ENCODE measurements around the gene PCED1B. TPM values are rescaled to one million over a fixed set of nuclear protein-coding genes. Genes with fewer than 3 reads are reported as not detected.
"Not testable (repeated sequence)": the region's sequence is repeated elsewhere in the genome, so short reads cannot be mapped to it uniquely, and the experiment has no call there.

PCED1B gene
- total RNA-seq, 2 experiments from 2014 or later: 133 to 136 TPM

DNA sequence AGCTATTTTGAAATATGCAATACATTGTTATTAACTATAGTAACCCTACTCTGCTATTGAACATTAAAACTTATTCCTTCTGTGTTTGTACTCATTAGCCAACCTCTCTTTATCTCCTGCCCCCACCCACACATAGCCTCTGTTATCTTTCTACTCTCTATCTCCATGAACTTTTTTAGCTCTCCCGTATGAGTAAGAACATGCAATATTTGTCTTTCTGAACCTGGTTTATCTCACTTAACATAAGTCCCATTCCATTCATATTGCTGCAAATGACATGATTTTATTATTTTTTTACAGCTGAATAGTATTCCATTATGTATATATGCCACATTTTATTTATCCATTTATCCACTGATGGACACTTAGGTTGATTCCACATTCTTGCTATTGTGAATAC lies 79.4 kb downstream of the PCED1B start:
- intact Hi-C loops (cut with micrococcal nuclease): loop anchor here (5.0 kb wide), 1 partner anchor 34 kb away; no protein-coding TSS in a partner anchor
- CTCF ChIA-PET: no interaction called here

DNA sequence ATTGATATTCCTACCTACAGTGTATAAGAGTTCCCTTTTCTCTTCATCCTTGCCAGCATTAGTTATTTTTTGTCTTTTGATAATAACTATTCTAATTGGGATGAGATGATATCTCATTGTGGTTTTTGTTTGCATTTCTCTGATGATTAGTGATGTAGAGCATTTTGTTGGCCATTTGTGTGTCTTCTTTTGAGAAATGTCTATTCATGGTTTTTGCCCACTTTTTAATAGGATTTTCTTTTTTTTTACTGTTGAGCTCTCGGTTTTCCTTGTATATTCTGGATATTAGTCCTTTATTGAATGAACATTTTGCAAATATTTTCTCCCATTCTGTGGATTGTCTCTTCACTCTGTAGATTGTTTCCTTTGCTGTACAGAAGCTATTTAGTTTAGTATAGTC lies 79.9 kb downstream of the PCED1B start:
- Mint-ChIP-seq H3K27ac (no peak overlapping the region), H3K9me3 (peaks cover 14% of the 10 kb centered on the region), H3K27me3 (no peaks in the 10 kb centered on the region), H3K4me1 (ENCODE audit: low read depth) (peaks cover 43% of the 10 kb centered on the region), H3K4me3 (no peak overlapping the region), H3K36me3 (peaks cover 40% of the 10 kb centered on the region)
- intact Hi-C loops (cut with micrococcal nuclease): loop anchor here (5.0 kb wide), 1 partner anchor 33 kb away; no protein-coding TSS in a partner anchor
- DNase-seq: no peak
- ChIA-PET CTCF (no interaction called here), POLR2A (no interaction called here)

More for the DNA sequence above, 79.4 kb downstream of the PCED1B start:
- DNase-seq: no peak
- H3K27me3 Mint-ChIP-seq: no peaks in the 10 kb centered on the region
- POLR2A ChIA-PET: no interaction called here
- H3K27ac Mint-ChIP-seq: no peak overlapping the region
- no peak overlapping the region for H3K4me3 Mint-ChIP-seq
- H3K36me3 Mint-ChIP-seq: peaks cover 35% of the 10 kb centered on the region
- peaks cover 14% of the 10 kb centered on the region for H3K9me3 Mint-ChIP-seq
- H3K4me1 Mint-ChIP-seq (ENCODE audit: low read depth): peaks cover 40% of the 10 kb centered on the region

DNA sequence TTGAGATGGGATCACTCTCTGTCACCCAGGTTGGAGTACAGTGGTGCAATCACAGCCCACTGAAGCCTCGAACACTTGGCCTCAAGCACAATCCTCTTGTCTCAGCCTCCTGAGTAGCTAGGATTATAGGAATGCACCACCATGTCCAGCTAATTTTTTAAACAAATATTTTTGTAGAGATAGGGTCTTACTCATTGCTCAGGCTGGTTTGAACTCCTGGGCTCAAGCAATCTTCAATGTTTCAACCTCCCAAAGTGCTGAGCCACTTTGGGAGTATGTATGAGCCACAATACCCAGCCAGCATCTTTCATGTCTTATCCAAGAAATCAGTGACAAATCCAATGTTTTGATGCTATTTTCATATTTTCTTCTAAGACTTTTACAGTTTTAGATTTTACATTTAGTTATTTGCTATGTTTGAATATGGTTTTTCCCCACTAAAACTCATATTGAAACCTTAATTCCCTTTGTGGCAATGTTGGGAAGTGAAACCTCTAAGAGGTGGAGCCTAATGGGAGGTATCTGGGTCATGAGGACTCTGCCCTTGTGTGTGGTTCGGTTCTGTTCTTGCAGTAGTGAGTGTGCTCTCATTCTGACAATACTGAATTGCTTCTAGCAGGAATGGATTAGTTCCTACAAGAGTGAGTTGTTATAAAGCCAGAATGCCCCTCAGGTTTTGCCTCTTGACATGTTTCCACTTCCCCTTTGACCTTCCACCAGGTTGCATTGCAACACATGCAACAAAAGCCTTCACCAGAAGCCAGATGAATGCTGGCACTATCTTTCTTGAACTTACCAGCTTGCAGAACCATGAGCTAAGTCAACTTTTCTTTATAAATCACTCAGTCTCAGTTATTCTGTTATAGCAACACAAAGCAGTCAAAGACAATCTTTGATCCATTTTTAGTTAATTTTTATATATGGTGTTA lies 81.2 kb downstream of the PCED1B start:
- no peak for DNase-seq
- Mint-ChIP-seq H3K36me3 (peaks cover 41% of the 10 kb centered on the region), H3K9me3 (peaks cover 14% of the 10 kb centered on the region), H3K4me3 (no peak overlapping the region), H3K27me3 (no peaks in the 10 kb centered on the region), H3K27ac (no peak overlapping the region), H3K4me1 (ENCODE audit: low read depth) (peaks cover 38% of the 10 kb centered on the region)
- CTCF ChIA-PET: no interaction called here
- intact Hi-C loops (cut with micrococcal nuclease): no loop called here
- POLR2A ChIA-PET: no interaction called here

DNA sequence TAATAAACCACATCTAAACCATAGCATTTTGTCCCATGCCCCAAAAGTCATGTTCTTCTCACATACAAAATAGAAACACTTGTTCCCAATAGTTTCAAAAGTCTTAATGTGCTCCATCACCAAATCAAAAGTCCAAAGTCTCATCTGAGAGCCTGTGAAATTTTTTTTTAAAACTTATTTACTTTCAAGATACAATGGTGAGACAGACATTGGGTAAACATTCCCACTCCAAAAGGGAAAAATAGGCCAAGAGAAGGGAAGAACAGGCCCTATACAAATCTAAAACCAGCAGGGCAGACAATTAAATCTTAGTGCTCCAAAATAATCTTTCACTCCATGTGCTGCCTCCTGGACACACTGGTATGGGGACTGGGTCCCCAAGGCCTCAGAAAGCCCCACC lies 84.7 kb downstream of the PCED1B start:
- peaks cover 7% of the 10 kb centered on the region for H3K4me1 Mint-ChIP-seq (ENCODE audit: low read depth)
- H3K27ac Mint-ChIP-seq: no peak overlapping the region
- H3K4me3 Mint-ChIP-seq: no peak overlapping the region
- DNase-seq: no peak
- POLR2A ChIA-PET: no interaction called here
- H3K9me3 Mint-ChIP-seq: peaks cover 14% of the 10 kb centered on the region
- CTCF ChIA-PET: no interaction called here
- H3K36me3 Mint-ChIP-seq: peaks cover 54% of the 10 kb centered on the region
- no peaks in the 10 kb centered on the region for H3K27me3 Mint-ChIP-seq
- intact Hi-C loops (cut with micrococcal nuclease): no loop called here

DNA sequence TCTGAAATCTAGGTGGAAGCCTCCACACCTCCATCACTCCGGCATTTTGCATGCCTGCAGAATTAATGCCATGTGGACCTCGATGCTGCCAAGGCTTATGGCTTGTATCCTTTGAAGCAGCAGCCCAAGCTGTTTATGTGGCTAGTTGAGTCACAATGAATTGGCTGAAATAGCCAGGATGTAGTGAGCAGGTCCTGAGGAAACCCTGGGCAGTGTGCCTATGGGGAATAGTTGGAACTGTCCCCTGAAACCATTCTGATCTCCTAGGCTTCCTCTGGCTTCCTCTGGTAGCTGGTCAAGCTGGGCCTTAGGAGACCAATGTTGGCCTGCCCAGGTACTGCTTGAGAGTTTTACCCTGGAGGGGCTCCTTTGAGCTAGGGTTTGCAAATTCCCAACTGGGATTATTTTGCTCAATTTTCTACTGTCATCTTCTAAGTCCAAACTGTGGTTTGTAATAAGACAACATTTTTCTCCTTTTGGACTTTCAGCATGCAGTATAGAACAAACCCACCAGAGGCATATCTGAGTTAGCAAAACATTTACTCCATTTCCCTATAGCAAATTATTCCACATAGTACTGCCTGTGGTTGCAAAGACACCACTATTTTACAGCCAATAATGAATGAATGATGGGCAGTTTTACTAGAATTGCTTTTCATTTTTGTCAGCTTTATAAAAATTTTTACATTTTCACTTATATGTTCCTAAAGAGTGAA lies 85.5 kb downstream of the PCED1B start:
- ChIA-PET POLR2A (interaction anchor here (1.4 kb wide), 1 partner anchor 8 kb away, joined by 3 read pairs; no protein-coding TSS in a partner anchor), CTCF (interaction anchor here (1.0 to 1.5 kb wide), 4 partner anchors 9 to 143 kb away, joined by 3 to 5 read pairs (median 3); partner anchors contain the start of genes AMIGO2 and PCED1B)
- Mint-ChIP-seq H3K9me3 (peaks cover 7% of the 10 kb centered on the region), H3K27me3 (no peaks in the 10 kb centered on the region), H3K4me1 (ENCODE audit: low read depth) (peaks cover 7% of the 10 kb centered on the region), H3K36me3 (peaks cover 47% of the 10 kb centered on the region), H3K27ac (no peak overlapping the region), H3K4me3 (no peak overlapping the region)
- intact Hi-C loops (cut with micrococcal nuclease): no loop called here
- no peak for DNase-seq

DNA sequence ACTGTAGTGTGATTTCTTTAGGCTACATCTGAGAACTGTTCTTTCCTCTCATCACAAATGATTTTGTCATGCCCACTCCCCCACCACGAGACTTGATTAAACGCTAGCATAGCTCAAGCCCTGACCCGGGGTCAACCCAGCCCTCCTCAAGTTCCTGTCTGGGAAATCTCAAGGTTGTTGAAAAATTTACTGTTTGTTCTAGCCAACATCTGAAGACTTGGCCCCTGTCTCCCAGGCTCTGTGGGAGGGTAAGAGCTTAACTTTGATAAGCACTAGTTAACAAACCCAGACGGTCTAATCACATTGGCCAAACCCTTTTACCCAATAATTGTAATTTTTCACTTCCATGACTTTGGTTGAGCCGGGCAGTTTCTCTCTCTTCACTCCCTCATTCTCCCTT lies 86.5 kb downstream of the PCED1B start:
- DNase-seq: no peak
- no peak overlapping the region for H3K27ac Mint-ChIP-seq
- intact Hi-C loops (cut with micrococcal nuclease): no loop called here
- H3K4me1 Mint-ChIP-seq (ENCODE audit: low read depth): peaks cover 4% of the 10 kb centered on the region
- H3K4me3 Mint-ChIP-seq: no peak overlapping the region
- peaks cover 10% of the 10 kb centered on the region for H3K9me3 Mint-ChIP-seq
- H3K36me3 Mint-ChIP-seq: peaks cover 47% of the 10 kb centered on the region
- POLR2A ChIA-PET: interaction anchor here (1.4 kb wide), 1 partner anchor 9 kb away, joined by 3 read pairs; no protein-coding TSS in a partner anchor
- H3K27me3 Mint-ChIP-seq: no peaks in the 10 kb centered on the region
- CTCF ChIA-PET: interaction anchor here (0.6 to 1.5 kb wide), 6 partner anchors 10 to 241 kb away, joined by 3 to 5 read pairs (median 4); partner anchors contain the start of genes AMIGO2 and PCED1B

DNA sequence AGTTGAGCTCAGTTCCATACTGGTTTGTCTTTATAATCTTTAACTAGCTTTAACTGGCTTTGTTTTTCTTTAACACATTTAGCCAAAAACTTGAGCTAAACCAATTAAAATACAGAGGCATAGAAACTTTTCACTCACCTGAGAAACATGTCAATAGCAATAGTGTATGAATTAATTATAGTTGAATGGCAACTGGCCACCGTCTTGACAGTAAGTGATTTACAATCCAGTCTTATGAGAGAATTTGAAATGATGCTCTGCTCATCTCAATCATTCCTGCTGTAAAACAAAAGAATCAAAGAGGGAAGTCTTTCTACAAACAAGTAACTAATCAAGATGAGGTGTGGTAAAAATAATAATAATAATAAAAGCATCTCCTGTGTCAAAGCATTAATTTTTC lies 86.9 kb downstream of the PCED1B start:
- intact Hi-C loops (cut with micrococcal nuclease): no loop called here
- H3K36me3 Mint-ChIP-seq: peaks cover 45% of the 10 kb centered on the region
- H3K9me3 Mint-ChIP-seq: peaks cover 10% of the 10 kb centered on the region
- no peak overlapping the region for H3K27ac Mint-ChIP-seq
- H3K4me3 Mint-ChIP-seq: no peak overlapping the region
- ChIA-PET CTCF (interaction anchor here (0.6 to 1.5 kb wide), 4 partner anchors 87 to 240 kb away, joined by 3 to 5 read pairs (median 4); partner anchors contain the start of genes AMIGO2 and PCED1B), POLR2A (no interaction called here)
- no peaks in the 10 kb centered on the region for H3K27me3 Mint-ChIP-seq
- no peak for DNase-seq
- H3K4me1 Mint-ChIP-seq (ENCODE audit: low read depth): peaks cover 3% of the 10 kb centered on the region

DNA sequence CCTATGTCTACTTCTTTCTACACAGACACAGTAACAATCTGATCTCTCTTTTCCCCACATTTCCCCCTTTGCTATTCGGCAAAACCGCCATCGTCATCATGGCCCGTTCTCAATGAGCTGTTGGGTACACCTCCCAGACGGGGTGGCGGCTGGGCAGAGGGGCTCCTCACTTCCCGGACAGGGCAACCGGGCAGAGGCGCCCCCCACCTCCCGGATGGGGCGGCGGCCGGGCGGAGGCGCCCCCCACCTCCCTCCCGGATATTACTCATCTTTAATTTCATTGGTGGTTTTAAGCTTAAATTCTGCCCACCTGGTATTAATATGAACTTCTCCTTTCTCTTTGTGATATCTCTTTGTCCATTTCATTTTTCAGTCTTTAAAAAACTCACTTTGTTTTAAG lies 90.9 kb downstream of the PCED1B start:
- H3K27ac Mint-ChIP-seq; intact Hi-C loops (cut with micrococcal nuclease); H3K9me3 Mint-ChIP-seq; H3K4me3 Mint-ChIP-seq; H3K27me3 Mint-ChIP-seq; POLR2A ChIA-PET; H3K4me1 Mint-ChIP-seq (ENCODE audit: low read depth); DNase-seq: not testable (repeated sequence)
- peaks cover 34% of the 10 kb centered on the region for H3K36me3 Mint-ChIP-seq
- CTCF ChIA-PET: interaction anchor here (0.5 kb wide), 1 partner anchor 1078 kb away, joined by 3 read pairs; no protein-coding TSS in a partner anchor

GRCh38 chr12:47178014-47178413 lies 98.6 kb downstream of the PCED1B start:
- Mint-ChIP-seq H3K4me1 (ENCODE audit: low read depth) (peaks cover 16% of the 10 kb centered on the region), H3K9me3 (no peaks in the 10 kb centered on the region), H3K27ac (no peak overlapping the region), H3K36me3 (peaks cover 24% of the 10 kb centered on the region), H3K27me3 (no peaks in the 10 kb centered on the region), H3K4me3 (no peak overlapping the region)
- CTCF ChIA-PET: no interaction called here
- POLR2A ChIA-PET: no interaction called here
- no peak for DNase-seq
- intact Hi-C loops (cut with micrococcal nuclease): no loop called here

GRCh38 chr12:47182164-47182938 lies 102.9 kb downstream of the PCED1B start:
- Mint-ChIP-seq H3K36me3 (peaks cover 24% of the 10 kb centered on the region), H3K4me1 (ENCODE audit: low read depth) (peaks cover 26% of the 10 kb centered on the region)
- ChIA-PET POLR2A (interaction anchor here (0.8 kb wide), 1 partner anchor 13 kb away, joined by 3 read pairs; no protein-coding TSS in a partner anchor), CTCF (interaction anchor here (0.6 to 0.7 kb wide), 2 partner anchors 10 to 44 kb away, joined by 3 to 4 read pairs; no protein-coding TSS in a partner anchor)
- H3K27ac Mint-ChIP-seq; H3K4me3 Mint-ChIP-seq; H3K27me3 Mint-ChIP-seq; DNase-seq; H3K9me3 Mint-ChIP-seq; intact Hi-C loops (cut with micrococcal nuclease): not testable (repeated sequence)

GRCh38 chr12:47184229-47184628 lies 104.8 kb downstream of the PCED1B start:
- Mint-ChIP-seq H3K9me3 (no peaks in the 10 kb centered on the region), H3K27ac (no peak overlapping the region), H3K4me1 (ENCODE audit: low read depth) (peaks cover 39% of the 10 kb centered on the region), H3K36me3 (peaks cover 23% of the 10 kb centered on the region), H3K4me3 (no peak overlapping the region), H3K27me3 (no peaks in the 10 kb centered on the region)
- POLR2A ChIA-PET: no interaction called here
- intact Hi-C loops (cut with micrococcal nuclease): no loop called here
- CTCF ChIA-PET: no interaction called here
- no peak for DNase-seq

Data from activated CD4-positive, alpha-beta memory T cell treated with anti-CD3 and anti-CD28 coated beads for 36 hours (primary cell).